Panc1 (cell line): ENCODE measurements around the gene MED13L.

ENCODE experiments used
- POLR2AphosphoS5 ChIP-seq: IDR thresholded peaks from 2 replicates; pipeline ENCODE4 v1.6.1; 2012; ENCODE audit warnings: mild to moderate bottlenecking, low read depth, low read length, moderate library complexity
- TF ChIP-seq, protein P1 (sequence below): fragments of 450-650 bp; IDR thresholded peaks from 2 replicates; pipeline ENCODE4 v1.5.1; 2017; ENCODE audit warnings: mild to moderate bottlenecking

- TF ChIP-seq, protein P1, sequence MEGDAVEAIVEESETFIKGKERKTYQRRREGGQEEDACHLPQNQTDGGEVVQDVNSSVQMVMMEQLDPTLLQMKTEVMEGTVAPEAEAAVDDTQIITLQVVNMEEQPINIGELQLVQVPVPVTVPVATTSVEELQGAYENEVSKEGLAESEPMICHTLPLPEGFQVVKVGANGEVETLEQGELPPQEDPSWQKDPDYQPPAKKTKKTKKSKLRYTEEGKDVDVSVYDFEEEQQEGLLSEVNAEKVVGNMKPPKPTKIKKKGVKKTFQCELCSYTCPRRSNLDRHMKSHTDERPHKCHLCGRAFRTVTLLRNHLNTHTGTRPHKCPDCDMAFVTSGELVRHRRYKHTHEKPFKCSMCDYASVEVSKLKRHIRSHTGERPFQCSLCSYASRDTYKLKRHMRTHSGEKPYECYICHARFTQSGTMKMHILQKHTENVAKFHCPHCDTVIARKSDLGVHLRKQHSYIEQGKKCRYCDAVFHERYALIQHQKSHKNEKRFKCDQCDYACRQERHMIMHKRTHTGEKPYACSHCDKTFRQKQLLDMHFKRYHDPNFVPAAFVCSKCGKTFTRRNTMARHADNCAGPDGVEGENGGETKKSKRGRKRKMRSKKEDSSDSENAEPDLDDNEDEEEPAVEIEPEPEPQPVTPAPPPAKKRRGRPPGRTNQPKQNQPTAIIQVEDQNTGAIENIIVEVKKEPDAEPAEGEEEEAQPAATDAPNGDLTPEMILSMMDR: no peak
- no peak for TF ChIP-seq POLR2AphosphoS5
These were observed 309.3 kb downstream of the MED13L start for GRCh38 chr12:115968211-115968610.
